MCF 10A (cell line): ENCODE measurements around the gene RCAN2. TPM values are rescaled to one million over a fixed set of nuclear protein-coding genes. Genes with fewer than 3 reads are reported as not detected.

Experiments used
- BruUV-seq: library from RNA; stranded (reverse); fragments of 400-500 nt; replicated peaks from 2 replicates; lab custom pipeline; 2021; lab: Mats Ljungman, UMichigan
- CTCF ChIA-PET: fragments of 300-600 bp; sonication (Branson Sonifier 250); formaldehyde crosslinking; extraction: SDS; loops from one replicate; lab custom pipeline; 2021; ENCODE audit warnings: antibody characterized with exemption, inconsistent platforms; lab: Yijun Ruan, JAX
- POLR2A ChIA-PET: fragments of 300-600, 350-650 bp; sonication (Branson Sonifier 250); formaldehyde crosslinking; extraction: SDS; loops from one replicate; lab custom pipeline; 2020; ENCODE audit warnings: antibody characterized with exemption, inconsistent platforms; lab: Yijun Ruan, JAX
- DNase-seq: peaks from one replicate; pipeline ENCODE4 v3.0.0-alpha.2; 2018; ENCODE audit not compliant: unreplicated experiment
- H3K27ac Mint-ChIP-seq: one replicate; pipeline ENCODE4 v1.8.0; 2022; ENCODE audit warnings: mild to moderate bottlenecking, low read depth, mixed read lengths; ENCODE audit not compliant: unreplicated experiment
- H3K27me3 Mint-ChIP-seq: one replicate; pipeline ENCODE4 v1.8.0; 2022; ENCODE audit warnings: mixed read lengths; ENCODE audit not compliant: insufficient read depth, unreplicated experiment
- H3K36me3 Mint-ChIP-seq: one replicate; pipeline ENCODE4 v1.8.0; 2022; ENCODE audit warnings: mild to moderate bottlenecking, moderate library complexity, mixed read lengths; ENCODE audit not compliant: insufficient read depth, unreplicated experiment
- H3K4me1 Mint-ChIP-seq: one replicate; pipeline ENCODE4 v1.8.0; 2022; ENCODE audit warnings: mixed read lengths; ENCODE audit not compliant: insufficient read depth, unreplicated experiment
- H3K4me3 Mint-ChIP-seq: one replicate; pipeline ENCODE4 v1.8.0; 2022; ENCODE audit warnings: mild to moderate bottlenecking, moderate library complexity, mixed read lengths; ENCODE audit not compliant: unreplicated experiment
- H3K9me3 Mint-ChIP-seq: one replicate; pipeline ENCODE4 v1.8.0; 2022; ENCODE audit warnings: mixed read lengths; ENCODE audit not compliant: unreplicated experiment
- CTCF ChIP-seq: fragments of 200-600 bp; IDR thresholded peaks from one replicate; pipeline ENCODE4 v1.8.0; 2022; ENCODE audit warnings: antibody characterized with exemption, mild to moderate bottlenecking; ENCODE audit not compliant: unreplicated experiment
- intact Hi-C: fragments of 100-400 bp; cut with micrococcal nuclease; formaldehyde crosslinking; loops from 2 replicates; pipeline ENCODE4 v1.14.1; 2022
- total RNA-seq: library from RNA; stranded (reverse); gene quantifications from 2 replicates; pipeline ENCODE4 v1.2.3, GENCODE V29; 2022

RCAN2 gene
- total RNA-seq, 1 experiment from 2014 or later = 0.09 TPM

- H3K9me3 Mint-ChIP-seq = no peaks in the 10 kb centered on the region
- BruUV-seq = no TSS peak
- no peaks in the 10 kb centered on the region for H3K27me3 Mint-ChIP-seq
- no peak overlapping the region for H3K27ac Mint-ChIP-seq
- intact Hi-C loops = no loop called here
- no peaks in the 10 kb centered on the region for H3K4me1 Mint-ChIP-seq
- no peak for TF ChIP-seq CTCF
- ChIA-PET CTCF (no interaction called here), POLR2A (no interaction called here)
- no peak for DNase-seq
- H3K4me3 Mint-ChIP-seq = no peak overlapping the region
- H3K36me3 Mint-ChIP-seq = no peaks in the 10 kb centered on the region
These were observed 236.3 kb downstream of the RCAN2 start for GRCh38 chr6:46254946-46255345.

GRCh38 chr6:46254331-46254730 is 236.9 kb downstream of the RCAN2 start:
- no peaks in the 10 kb centered on the region for H3K36me3 Mint-ChIP-seq
- no peak for DNase-seq
- no peaks in the 10 kb centered on the region for H3K9me3 Mint-ChIP-seq
- BruUV-seq = no TSS peak
- no peaks in the 10 kb centered on the region for H3K27me3 Mint-ChIP-seq
- no peak for TF ChIP-seq CTCF
- no peaks in the 10 kb centered on the region for H3K4me1 Mint-ChIP-seq
- no peak overlapping the region for H3K4me3 Mint-ChIP-seq
- intact Hi-C loops = no loop called here
- H3K27ac Mint-ChIP-seq = no peak overlapping the region
- POLR2A ChIA-PET = no interaction called here
- CTCF ChIA-PET = interaction anchor here (0.6 kb wide), 1 partner anchor 150 kb away, joined by 3 read pairs; no protein-coding TSS in a partner anchor

GRCh38 chr6:46251583-46252339 is 239.5 kb downstream of the RCAN2 start:
- DNase-seq = no peak
- TF ChIP-seq CTCF = no peak
- no TSS peak for BruUV-seq
- Mint-ChIP-seq H3K9me3 (no peaks in the 10 kb centered on the region), H3K27me3 (no peaks in the 10 kb centered on the region), H3K4me3 (no peak overlapping the region), H3K4me1 (no peaks in the 10 kb centered on the region), H3K36me3 (no peaks in the 10 kb centered on the region), H3K27ac (no peak overlapping the region)
- intact Hi-C loops = no loop called here
- ChIA-PET POLR2A (interaction anchor here (0.5 to 0.7 kb wide), 2 partner anchors 22 to 117 kb away, joined by 3 read pairs; no protein-coding TSS in a partner anchor), CTCF (interaction anchor here (1.0 kb wide), 1 partner anchor 31 kb away, joined by 3 read pairs; no protein-coding TSS in a partner anchor)

GRCh38 chr6:46248143-46248542 is 243.1 kb downstream of the RCAN2 start:
- no peak for TF ChIP-seq CTCF
- Mint-ChIP-seq H3K27ac (no peak overlapping the region), H3K4me3 (no peak overlapping the region), H3K36me3 (no peaks in the 10 kb centered on the region), H3K9me3 (no peaks in the 10 kb centered on the region), H3K27me3 (no peaks in the 10 kb centered on the region), H3K4me1 (no peaks in the 10 kb centered on the region)
- BruUV-seq = no TSS peak
- intact Hi-C loops = no loop called here
- CTCF ChIA-PET = interaction anchor here (0.9 to 1.1 kb wide), 2 partner anchors 28 to 158 kb away, joined by 3 to 6 read pairs; no protein-coding TSS in a partner anchor
- DNase-seq = no peak
- POLR2A ChIA-PET = no interaction called here
